ENCODE measurements around the gene EHD4. TPM values are rescaled to one million over a fixed set of nuclear protein-coding genes. Genes with fewer than 3 reads are reported as not detected.

The EHD4 gene
- total RNA-seq, 1 donor from 2014 or later = 24.6 TPM

GRCh38 chr15:41974041-41974440 is 1.7 kb upstream of the EHD4 start:
- Histone ChIP-seq H3K4me1 (peaks cover 22% of the 10 kb centered on the region), H3K9me3 (no peaks in the 10 kb centered on the region), H3K4me3 (no peak overlapping the region), H3K27ac (no peak overlapping the region), H3K36me3 (no peaks in the 10 kb centered on the region), H3K27me3 (no peaks in the 10 kb centered on the region)
- DNase-seq (ENCODE audit: extremely low spot score in 2 of 2) = no peak
- intact Hi-C loops (cut with DNase I) = no loop called here
- TF ChIP-seq POLR2AphosphoS5 (IDR thresholded peaks at IDR 0.05; ENCODE audit: insufficient read depth in 1 of 2, low read depth in 1 of 2) = no peak
- no peak for TF ChIP-seq CTCF (IDR thresholded peaks at IDR 0.05)
- no peak for TF ChIP-seq POLR2A (IDR thresholded peaks at IDR 0.05)

GRCh38 chr15:41971895-41972252 is 483 bp downstream of the EHD4 start:
- Histone ChIP-seq H3K27me3 (no peaks in the 10 kb centered on the region), H3K4me3 (peak overlapping the region; percentile 91 to 99), H3K36me3 (no peaks in the 10 kb centered on the region), H3K4me1 (peaks cover 22% of the 10 kb centered on the region), H3K27ac (peak overlapping the region; percentile 89), H3K9me3 (no peaks in the 10 kb centered on the region)
- DNase-seq (ENCODE audit: extremely low spot score in 2 of 2) = peak in 1 of 2 donors; percentile 89
- intact Hi-C loops (cut with DNase I) = no loop called here
- no peak for TF ChIP-seq POLR2AphosphoS5 (IDR thresholded peaks at IDR 0.05; ENCODE audit: insufficient read depth in 1 of 2, low read depth in 1 of 2)

DNA sequence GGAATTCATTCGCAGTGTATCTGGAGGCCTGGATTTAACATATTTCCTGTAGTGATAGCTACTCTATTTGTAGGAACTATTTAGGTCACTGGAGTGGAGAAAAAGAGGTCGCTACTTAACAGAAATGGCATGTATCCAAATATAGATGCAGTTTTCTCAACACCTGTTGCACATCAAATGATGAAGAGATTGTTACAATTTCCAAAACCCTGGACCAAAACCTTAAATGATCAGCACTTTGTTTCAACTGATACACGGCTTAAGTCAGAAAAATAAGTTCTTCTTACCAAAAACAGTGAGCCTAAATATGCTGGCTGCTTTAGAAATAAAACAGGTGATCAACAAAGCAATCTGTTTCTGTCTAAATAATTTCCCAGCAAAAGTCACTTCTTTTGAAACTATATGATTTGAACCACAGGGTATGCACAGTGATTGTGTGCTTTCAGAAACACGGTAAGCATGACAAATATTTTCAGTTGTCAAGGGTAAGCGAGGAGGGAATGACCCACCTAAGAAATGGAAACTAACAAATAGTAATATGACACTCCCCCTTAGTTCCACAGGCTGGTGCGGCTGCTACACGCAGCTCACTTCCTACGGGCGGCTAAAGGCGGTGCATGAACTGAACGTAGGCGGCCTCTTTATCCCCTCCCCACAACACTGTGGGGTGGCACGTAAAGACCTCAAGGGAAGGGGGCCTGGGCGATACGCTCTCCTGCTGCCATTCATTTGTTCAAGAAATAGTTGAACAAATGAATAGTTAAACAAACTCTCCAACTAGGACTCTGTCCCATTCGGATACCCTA is 1.1 kb downstream of the EHD4 start:
- TF ChIP-seq CTCF (IDR thresholded peaks at IDR 0.05) (peak in 1 of 3 experiments; percentile 18), POLR2A (IDR thresholded peaks at IDR 0.05) (no peak), POLR2AphosphoS5 (IDR thresholded peaks at IDR 0.05; ENCODE audit: insufficient read depth in 1 of 2, low read depth in 1 of 2) (peak in 1 of 2 donors; percentile 41)
- peak overlapping the region; percentile 89 for H3K27ac ChIP-seq
- H3K27me3 ChIP-seq = no peaks in the 10 kb centered on the region
- H3K36me3 ChIP-seq = no peaks in the 10 kb centered on the region
- intact Hi-C loops (cut with DNase I) = no loop called here
- H3K9me3 ChIP-seq = no peaks in the 10 kb centered on the region
- H3K4me3 ChIP-seq = peak overlapping the region; percentile 91 to 99
- H3K4me1 ChIP-seq = peaks cover 22% of the 10 kb centered on the region
- peak; percentile 61 to 88 for DNase-seq (ENCODE audit: extremely low spot score in 2 of 2)

- H3K9me3 ChIP-seq = no peaks in the 10 kb centered on the region
- peak overlapping the region; percentile 0 to 91 for H3K4me3 ChIP-seq
- H3K36me3 ChIP-seq = no peaks in the 10 kb centered on the region
- intact Hi-C loops (cut with DNase I) = no loop called here
- H3K27me3 ChIP-seq = no peaks in the 10 kb centered on the region
- H3K27ac ChIP-seq = no peak overlapping the region
- H3K4me1 ChIP-seq = peaks cover 28% of the 10 kb centered on the region
- TF ChIP-seq POLR2A (IDR thresholded peaks at IDR 0.05) = no peak
- no peak for TF ChIP-seq POLR2AphosphoS5 (IDR thresholded peaks at IDR 0.05; ENCODE audit: insufficient read depth in 1 of 2, low read depth in 1 of 2)
- TF ChIP-seq CTCF (IDR thresholded peaks at IDR 0.05) = no peak
- DNase-seq (ENCODE audit: extremely low spot score in 2 of 2) = peak in 1 of 2 donors; percentile 65
These were observed 1.9 kb downstream of the EHD4 start for GRCh38 chr15:41970456-41970855.

- H3K27me3 ChIP-seq = no peaks in the 10 kb centered on the region
- no peak overlapping the region for H3K27ac ChIP-seq
- peaks cover 28% of the 10 kb centered on the region for H3K4me1 ChIP-seq
These were observed 2.4 kb downstream of the EHD4 start for GRCh38 chr15:41969851-41970431.

More at GRCh38 chr15:41969851-41970431, 2.4 kb downstream of the EHD4 start:
- H3K9me3 ChIP-seq = no peaks in the 10 kb centered on the region
- peak in 1 of 2 donors; percentile 65 for DNase-seq (ENCODE audit: extremely low spot score in 2 of 2)
- TF ChIP-seq POLR2AphosphoS5 (IDR thresholded peaks at IDR 0.05; ENCODE audit: insufficient read depth in 1 of 2, low read depth in 1 of 2) = no peak
- TF ChIP-seq CTCF (IDR thresholded peaks at IDR 0.05) = no peak
- peak overlapping the region in 1 of 2 donors; percentile 91 for H3K4me3 ChIP-seq
- H3K36me3 ChIP-seq = no peaks in the 10 kb centered on the region
- intact Hi-C loops (cut with DNase I) = no loop called here

Data from vagina (tissue), 2 donors.